Measurements from ENCODE around the gene TBC1D21. TPM values are rescaled to one million over a fixed set of nuclear protein-coding genes. Genes with fewer than 3 reads are reported as not detected.

TBC1D21 gene
- total RNA-seq, 1 donor from 2014 or later: not detected

DNA sequence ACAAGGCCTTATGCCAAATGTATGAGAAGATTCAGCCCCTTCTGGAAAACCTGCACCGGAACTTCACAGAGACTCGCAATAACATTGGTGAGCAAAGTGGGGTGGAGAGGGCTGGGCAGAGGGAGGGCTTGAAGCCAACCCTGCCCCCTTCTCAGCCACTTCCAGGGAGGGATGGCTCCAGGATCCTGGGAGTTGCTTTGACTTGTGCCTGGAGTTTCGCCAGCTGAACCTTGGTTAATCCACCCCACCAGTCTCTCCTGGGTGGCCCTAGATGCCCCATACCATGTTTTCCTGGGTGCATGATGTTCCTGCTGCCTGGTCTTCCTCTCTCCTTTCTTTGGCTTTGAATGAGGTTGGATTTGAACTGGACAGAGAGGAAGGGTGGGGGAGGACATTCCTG lies 10.8 kb downstream of the TBC1D21 start:
- no peak overlapping the region for H3K4me3 Mint-ChIP-seq (ENCODE audit: low read depth)
- H3K36me3 Mint-ChIP-seq (ENCODE audit: insufficient read depth): no peaks in the 10 kb centered on the region
- no peaks in the 10 kb centered on the region for H3K4me1 Mint-ChIP-seq (ENCODE audit: low read depth)
- H3K9me3 Mint-ChIP-seq (ENCODE audit: low read depth): no peaks in the 10 kb centered on the region
- H3K27ac Mint-ChIP-seq: no peak overlapping the region
- TF ChIP-seq, protein P1, sequence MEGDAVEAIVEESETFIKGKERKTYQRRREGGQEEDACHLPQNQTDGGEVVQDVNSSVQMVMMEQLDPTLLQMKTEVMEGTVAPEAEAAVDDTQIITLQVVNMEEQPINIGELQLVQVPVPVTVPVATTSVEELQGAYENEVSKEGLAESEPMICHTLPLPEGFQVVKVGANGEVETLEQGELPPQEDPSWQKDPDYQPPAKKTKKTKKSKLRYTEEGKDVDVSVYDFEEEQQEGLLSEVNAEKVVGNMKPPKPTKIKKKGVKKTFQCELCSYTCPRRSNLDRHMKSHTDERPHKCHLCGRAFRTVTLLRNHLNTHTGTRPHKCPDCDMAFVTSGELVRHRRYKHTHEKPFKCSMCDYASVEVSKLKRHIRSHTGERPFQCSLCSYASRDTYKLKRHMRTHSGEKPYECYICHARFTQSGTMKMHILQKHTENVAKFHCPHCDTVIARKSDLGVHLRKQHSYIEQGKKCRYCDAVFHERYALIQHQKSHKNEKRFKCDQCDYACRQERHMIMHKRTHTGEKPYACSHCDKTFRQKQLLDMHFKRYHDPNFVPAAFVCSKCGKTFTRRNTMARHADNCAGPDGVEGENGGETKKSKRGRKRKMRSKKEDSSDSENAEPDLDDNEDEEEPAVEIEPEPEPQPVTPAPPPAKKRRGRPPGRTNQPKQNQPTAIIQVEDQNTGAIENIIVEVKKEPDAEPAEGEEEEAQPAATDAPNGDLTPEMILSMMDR (IDR thresholded peaks at IDR 0.05; ENCODE audit: unreplicated experiment): no peak
- H3K27me3 Mint-ChIP-seq: peaks cover 32% of the 10 kb centered on the region
- DNase-seq (ENCODE audit: low spot score, unreplicated experiment): no peak

DNA sequence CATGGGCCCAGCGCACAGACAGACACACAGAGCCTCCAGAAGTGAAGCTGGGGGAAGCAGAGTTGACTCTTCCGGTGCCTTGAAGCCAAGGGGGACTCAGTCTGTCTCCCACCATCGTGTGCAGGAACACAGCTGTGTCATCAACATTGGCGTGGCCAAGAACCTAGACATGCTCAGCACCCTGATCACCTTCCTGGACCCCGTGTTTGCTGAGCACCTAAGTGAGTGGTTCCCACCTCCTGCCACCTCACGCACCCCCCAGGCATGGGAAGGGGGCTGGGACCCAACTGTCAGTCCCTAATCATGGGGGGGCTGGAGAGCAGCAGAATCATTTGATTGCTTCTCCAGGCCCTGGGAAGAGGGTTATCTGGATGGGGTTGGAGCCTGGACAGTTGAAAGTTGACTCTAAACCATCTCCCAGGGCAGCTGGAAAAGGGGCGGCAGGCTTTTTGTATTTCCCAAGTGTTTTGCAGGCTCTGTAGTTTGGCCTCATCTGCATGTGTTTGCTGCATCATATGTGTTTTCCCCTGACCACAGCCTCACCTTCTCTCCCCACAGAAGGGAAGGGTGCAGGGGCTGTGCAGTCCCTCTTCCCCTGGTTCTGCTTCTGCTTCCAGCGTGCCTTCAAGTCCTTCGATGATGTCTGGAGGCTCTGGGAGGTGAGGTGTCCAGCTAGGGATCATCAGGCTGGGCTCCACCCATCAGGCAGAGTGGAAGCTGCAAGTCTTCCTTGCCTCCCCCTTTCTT lies 12.8 kb downstream of the TBC1D21 start:
- no peak overlapping the region for H3K27ac Mint-ChIP-seq

DNA sequence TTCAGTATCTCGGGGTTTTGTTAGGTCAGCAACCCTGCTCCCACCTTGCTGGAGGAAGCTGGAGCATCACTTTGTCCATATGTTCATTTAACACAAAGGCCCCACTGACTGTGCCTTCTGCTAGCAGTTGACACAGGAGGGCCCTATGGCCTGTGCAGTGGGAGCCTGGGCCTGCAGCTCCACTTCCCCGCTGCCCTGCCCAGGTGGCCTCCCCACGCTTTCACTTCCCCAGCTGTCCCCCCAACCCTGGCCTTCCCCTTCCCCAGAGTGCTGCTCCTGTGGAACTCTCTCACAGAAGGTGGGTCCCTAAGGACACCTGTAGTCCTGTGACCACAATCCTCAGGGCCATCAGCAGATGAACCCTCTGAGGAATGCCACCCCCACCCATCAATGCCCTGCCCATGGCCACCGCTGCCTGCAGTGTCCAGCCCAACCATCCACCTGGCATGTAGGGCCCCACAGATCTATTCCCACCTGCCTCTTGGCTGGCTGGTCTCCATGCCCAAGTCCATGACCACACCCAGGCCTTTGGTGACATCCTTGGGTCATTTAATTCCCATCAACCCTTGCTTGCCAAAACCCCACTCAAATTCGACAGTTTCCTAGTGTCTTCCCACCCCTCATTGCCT lies 13.5 kb downstream of the TBC1D21 start:
- no peak for DNase-seq (ENCODE audit: low spot score, unreplicated experiment)
- H3K9me3 Mint-ChIP-seq (ENCODE audit: low read depth): no peaks in the 10 kb centered on the region
- H3K4me3 Mint-ChIP-seq (ENCODE audit: low read depth): no peak overlapping the region
- H3K27me3 Mint-ChIP-seq: peaks cover 47% of the 10 kb centered on the region
- H3K27ac Mint-ChIP-seq: no peak overlapping the region
- H3K36me3 Mint-ChIP-seq (ENCODE audit: insufficient read depth): no peaks in the 10 kb centered on the region
- no peaks in the 10 kb centered on the region for H3K4me1 Mint-ChIP-seq (ENCODE audit: low read depth)
- TF ChIP-seq, protein P1 (IDR thresholded peaks at IDR 0.05; ENCODE audit: unreplicated experiment): no peak

More for the DNA sequence above, 12.8 kb downstream of the TBC1D21 start:
- H3K4me1 Mint-ChIP-seq (ENCODE audit: low read depth): no peaks in the 10 kb centered on the region
- no peak overlapping the region for H3K4me3 Mint-ChIP-seq (ENCODE audit: low read depth)
- H3K27me3 Mint-ChIP-seq: peaks cover 47% of the 10 kb centered on the region
- no peaks in the 10 kb centered on the region for H3K36me3 Mint-ChIP-seq (ENCODE audit: insufficient read depth)
- DNase-seq (ENCODE audit: low spot score, unreplicated experiment): no peak
- H3K9me3 Mint-ChIP-seq (ENCODE audit: low read depth): no peaks in the 10 kb centered on the region
- TF ChIP-seq, protein P1 (IDR thresholded peaks at IDR 0.05; ENCODE audit: unreplicated experiment): no peak

DNA sequence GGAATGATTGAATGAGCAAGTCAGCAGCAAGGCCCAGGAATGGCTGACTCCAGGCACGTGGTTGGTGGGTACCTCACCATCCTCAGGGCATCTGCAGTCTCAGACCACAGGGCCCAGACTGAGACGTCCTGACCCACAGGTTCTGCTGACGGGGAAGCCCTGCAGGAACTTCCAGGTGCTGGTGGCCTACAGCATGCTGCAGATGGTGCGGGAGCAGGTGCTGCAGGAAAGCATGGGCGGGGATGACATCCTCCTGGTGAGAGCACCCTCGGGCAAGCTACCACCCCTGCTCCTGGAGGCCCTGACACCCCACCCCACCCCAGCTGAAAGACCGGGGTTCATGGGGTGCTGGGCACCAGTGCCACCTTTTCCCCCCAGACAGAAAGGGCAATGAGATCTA lies 14.1 kb downstream of the TBC1D21 start:
- DNase-seq (ENCODE audit: low spot score, unreplicated experiment): no peak
- Mint-ChIP-seq H3K27ac (no peak overlapping the region), H3K9me3 (ENCODE audit: low read depth) (no peaks in the 10 kb centered on the region), H3K27me3 (peaks cover 42% of the 10 kb centered on the region), H3K36me3 (ENCODE audit: insufficient read depth) (no peaks in the 10 kb centered on the region), H3K4me3 (ENCODE audit: low read depth) (no peak overlapping the region), H3K4me1 (ENCODE audit: low read depth) (no peaks in the 10 kb centered on the region)
- TF ChIP-seq, protein P1 (IDR thresholded peaks at IDR 0.05; ENCODE audit: unreplicated experiment): no peak

DNA sequence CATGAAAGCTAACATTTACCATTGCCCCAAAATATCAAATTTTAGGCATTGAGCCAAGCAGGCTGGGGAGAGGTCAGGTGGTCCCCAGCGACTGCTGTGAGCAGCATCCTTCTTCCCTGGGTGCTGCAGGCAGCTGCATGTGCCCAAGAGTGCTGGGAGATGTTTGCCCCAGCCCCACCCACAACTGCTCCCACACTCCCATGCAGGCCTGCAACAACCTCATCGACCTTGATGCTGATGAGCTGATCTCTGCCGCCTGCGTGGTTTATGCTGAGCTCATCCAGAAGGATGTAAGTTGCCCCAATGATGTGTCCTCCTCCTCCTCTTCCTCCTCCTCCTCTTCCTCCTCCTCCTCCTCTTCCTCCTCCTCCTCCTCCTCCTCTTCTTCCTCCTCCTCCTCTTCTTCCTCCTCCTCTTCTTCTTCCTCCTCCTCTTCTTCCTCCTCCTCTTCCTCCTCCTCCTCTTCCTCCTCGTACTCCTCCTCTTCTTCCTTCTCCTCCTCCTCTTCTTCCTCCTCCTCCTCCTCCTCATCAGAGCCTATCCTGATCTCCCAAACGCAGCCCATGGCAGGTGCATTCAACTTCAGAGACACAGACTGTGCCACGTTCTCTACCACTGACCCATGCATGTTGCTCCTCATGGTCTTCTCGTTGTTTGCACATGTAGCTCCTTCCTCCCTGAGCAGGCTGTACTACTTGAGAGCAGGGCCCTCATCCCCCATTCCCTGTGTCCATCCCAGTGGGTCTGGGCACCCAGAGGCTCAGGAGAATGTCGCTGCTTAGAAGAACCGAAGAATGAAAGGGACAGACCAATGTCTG lies 15.1 kb downstream of the TBC1D21 start:
- Mint-ChIP-seq H3K36me3 (ENCODE audit: insufficient read depth) (no peaks in the 10 kb centered on the region), H3K9me3 (ENCODE audit: low read depth) (peaks cover 3% of the 10 kb centered on the region), H3K27ac (no peak overlapping the region), H3K4me3 (ENCODE audit: low read depth) (no peak overlapping the region), H3K27me3 (peaks cover 44% of the 10 kb centered on the region), H3K4me1 (ENCODE audit: low read depth) (no peaks in the 10 kb centered on the region)
- no peak for DNase-seq (ENCODE audit: low spot score, unreplicated experiment)
- TF ChIP-seq, protein P1 (IDR thresholded peaks at IDR 0.05; ENCODE audit: unreplicated experiment): no peak

Data from progenitor cell of endocrine pancreas (in vitro differentiated cells).